Measurements from ENCODE around the gene DDTL.
"Not testable (repeated sequence)": the region's sequence is repeated elsewhere in the genome, so short reads cannot be mapped to it uniquely, and the experiment has no call there.

Gene DDTL

DNA sequence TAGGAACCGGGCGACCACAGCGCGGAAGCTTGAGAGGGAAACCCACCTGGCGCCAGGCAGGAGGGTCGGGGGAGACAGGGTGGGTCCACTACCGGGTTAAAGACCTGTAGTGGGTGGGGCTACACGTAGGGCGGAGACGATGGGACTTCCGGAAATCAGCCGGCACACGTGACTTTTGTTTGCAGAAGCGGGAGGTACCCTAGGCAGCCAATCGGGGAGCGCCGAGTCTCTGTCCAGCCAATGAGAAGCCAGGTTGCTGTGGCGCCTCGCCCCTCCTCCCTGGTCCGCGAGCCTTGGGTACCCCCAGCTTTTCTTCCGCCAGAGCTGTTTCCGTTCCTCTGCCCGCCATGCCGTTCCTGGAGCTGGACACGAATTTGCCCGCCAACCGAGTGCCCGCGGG is at the start of gene DDTL:
Gene DDTL (plus strand): TSS at position 321 of the 400 bp plus-strand sequence. CDS start 27 bp downstream, at position 348.
- H3K4me3 ChIP-seq (replicated peaks in 1 of 2; ENCODE audit: low read depth in 2 of 2, low read length in 2 of 2); DNase-seq (ENCODE audit: low read depth in 2 of 2): not testable (repeated sequence)

DNA sequence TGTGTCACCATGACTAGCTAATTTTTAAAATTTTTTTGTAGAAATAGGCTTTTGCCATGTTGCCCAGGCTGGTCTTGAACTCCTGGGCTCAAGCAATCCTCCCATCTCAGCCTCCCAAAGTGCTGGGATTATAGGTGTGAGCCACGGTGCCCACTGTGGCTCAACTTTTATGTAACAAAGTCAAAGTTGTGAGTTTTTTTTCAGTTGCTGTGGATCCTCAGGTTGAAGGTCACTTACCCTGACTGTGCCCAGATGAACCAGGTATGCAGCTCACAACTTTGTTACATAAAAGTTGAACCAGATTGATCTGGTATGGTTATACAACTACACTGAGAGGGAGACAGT is 46.4 kb upstream of the DDTL start:
- DNase-seq (ENCODE audit: low read depth in 2 of 2) = not testable (repeated sequence)

DNA sequence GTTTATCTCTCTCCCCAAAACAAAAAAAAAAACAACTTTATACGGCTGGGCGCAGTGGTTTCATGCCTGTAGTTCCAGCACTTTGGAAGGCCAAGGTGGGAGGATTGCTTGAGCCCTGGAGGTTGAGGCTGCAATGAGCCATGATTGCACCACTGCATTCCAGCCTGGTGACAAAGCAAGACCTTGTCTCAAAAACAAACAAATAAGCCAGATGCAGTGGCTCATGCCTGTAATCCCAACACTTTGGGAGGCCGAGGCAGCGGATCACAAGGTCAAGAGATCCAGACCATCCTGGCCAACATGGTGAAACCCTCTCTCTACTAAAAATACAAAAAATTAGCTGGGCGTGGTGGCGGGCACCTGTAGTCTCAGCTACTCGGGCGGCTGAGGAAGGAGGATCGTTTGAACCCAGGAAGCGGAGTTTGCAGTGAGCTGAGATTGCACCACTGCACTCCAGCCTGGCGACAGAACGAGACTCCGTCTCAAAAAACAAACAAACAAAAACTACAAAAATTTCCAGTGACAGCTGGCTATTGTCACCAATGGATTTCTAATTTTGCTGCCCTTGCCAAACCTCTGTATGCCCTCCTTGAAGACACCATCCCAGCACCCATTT is 45.0 kb upstream of the DDTL start:
- H3K4me3 ChIP-seq (replicated peaks in 1 of 2; ENCODE audit: low read depth in 2 of 2, low read length in 2 of 2) = not testable (repeated sequence)
- peak; percentile 59 to 82 for DNase-seq (ENCODE audit: low read depth in 2 of 2)

More for the DNA sequence above, 46.4 kb upstream of the DDTL start:
- H3K4me3 ChIP-seq (replicated peaks in 1 of 2; ENCODE audit: low read depth in 2 of 2, low read length in 2 of 2) = not testable (repeated sequence)

DNA sequence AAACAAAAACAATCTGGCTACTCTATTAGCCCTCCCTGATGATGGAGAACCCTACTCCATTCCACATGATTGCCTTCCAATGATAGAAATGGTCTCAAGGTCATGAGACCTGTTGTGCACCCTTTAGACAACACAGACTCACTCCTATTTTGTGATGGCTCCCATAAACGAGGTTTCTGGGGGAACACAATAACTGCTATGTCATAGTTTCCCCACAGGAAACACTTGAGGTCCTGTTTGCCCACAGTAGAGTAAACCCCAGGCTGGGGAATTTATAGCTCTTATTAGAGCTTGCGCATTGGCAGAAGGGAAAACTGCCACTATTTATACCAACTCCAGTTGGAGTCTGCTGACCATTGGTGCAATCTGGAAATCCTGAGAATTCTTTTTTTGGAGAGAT is 43.8 kb upstream of the DDTL start:
- H3K4me3 ChIP-seq (replicated peaks in 1 of 2; ENCODE audit: low read depth in 2 of 2, low read length in 2 of 2) = no peak overlapping the region
- TF ChIP-seq, protein P1, sequence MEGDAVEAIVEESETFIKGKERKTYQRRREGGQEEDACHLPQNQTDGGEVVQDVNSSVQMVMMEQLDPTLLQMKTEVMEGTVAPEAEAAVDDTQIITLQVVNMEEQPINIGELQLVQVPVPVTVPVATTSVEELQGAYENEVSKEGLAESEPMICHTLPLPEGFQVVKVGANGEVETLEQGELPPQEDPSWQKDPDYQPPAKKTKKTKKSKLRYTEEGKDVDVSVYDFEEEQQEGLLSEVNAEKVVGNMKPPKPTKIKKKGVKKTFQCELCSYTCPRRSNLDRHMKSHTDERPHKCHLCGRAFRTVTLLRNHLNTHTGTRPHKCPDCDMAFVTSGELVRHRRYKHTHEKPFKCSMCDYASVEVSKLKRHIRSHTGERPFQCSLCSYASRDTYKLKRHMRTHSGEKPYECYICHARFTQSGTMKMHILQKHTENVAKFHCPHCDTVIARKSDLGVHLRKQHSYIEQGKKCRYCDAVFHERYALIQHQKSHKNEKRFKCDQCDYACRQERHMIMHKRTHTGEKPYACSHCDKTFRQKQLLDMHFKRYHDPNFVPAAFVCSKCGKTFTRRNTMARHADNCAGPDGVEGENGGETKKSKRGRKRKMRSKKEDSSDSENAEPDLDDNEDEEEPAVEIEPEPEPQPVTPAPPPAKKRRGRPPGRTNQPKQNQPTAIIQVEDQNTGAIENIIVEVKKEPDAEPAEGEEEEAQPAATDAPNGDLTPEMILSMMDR (IDR thresholded peaks at IDR 0.05; ENCODE audit: low read depth, low read length) = no peak
- no peak for DNase-seq (ENCODE audit: low read depth in 2 of 2)

DNA sequence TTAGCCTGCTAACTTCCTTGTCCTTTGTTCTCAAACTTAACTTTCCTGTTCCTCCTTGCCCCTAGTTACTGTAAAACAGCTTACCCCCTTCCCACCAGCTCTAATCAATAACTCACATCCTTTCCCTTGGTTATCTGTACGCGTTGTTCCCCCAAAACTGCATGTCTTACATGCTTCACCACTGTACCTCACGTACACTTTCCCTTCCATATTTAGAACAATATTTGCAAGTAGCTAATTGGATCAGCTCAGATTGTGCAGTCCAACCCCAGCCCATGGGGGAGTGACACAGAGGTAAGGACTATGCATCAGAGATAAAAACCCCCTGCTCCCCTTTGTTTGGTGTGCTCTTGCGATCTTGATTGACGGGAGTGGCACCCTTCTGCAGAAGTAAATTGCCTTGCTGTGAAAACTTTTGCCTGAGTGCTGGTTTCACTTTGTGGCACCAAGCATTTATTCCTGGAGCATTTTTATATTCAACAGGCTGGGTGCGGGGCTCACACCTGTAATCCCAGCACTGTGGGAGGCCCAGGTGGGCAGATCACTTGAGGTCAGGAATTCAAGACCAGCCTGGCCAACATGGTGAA is 41.6 kb upstream of the DDTL start:
- DNase-seq (ENCODE audit: low read depth in 2 of 2) = no peak
- no peak overlapping the region for H3K4me3 ChIP-seq (replicated peaks in 1 of 2; ENCODE audit: low read depth in 2 of 2, low read length in 2 of 2)
- TF ChIP-seq, protein P1 (IDR thresholded peaks at IDR 0.05; ENCODE audit: low read depth, low read length) = no peak

DNA sequence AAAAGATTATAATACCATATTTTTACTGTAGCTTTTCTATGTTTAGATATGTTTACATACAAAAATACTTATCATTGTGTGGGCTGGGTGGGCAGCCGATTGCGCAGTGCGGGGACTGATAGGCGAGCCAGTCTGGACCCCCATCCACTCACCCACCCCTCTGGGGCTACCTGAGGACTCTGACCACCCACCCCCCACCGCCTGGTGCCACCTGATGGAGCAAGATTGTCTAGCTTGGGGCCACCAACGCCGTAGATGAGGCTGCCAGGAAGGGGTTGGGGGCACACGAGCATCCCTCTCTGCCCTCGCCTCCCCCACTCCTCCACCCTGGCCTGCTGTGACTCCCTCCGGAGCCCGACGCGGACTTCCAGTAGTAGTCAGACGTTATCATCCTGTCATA is 40.1 kb upstream of the DDTL start:
- TF ChIP-seq, protein P1 (IDR thresholded peaks at IDR 0.05; ENCODE audit: low read depth, low read length) = no peak
- DNase-seq (ENCODE audit: low read depth in 2 of 2) = no peak
- no peak overlapping the region for H3K4me3 ChIP-seq (replicated peaks in 1 of 2; ENCODE audit: low read depth in 2 of 2, low read length in 2 of 2)

DNA sequence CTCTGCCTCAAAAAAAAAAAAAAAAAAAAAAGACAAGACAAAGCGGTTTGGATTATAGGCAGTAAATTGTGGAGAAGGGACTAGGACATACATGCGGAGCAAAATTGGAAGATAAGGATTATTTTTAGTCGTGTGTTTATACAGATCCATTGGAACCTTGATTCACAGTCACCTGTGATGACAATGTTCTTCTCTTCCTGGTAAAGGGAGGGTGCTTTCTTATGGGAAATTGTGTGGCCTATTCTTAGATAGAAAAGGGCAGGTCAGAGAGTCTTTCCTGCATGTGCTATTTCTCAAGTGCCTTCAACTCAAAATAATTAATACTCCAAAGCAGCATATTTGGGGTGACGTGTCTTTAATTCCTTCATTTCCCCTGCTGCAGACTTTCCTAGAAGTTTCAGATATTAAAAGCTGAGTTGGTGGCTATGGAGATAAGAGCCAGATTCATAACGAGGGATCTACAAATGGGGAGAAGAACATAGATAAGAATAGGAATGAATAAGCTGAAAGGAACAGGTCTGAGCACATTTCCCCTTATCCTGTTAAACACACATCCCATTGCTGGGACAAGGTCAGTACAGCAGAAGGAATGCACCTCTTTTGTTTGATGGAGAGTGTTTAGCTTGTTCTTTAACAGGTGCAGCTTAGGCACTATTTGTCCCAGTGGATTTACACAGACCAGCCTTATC is 28.2 kb upstream of the DDTL start:
- TF ChIP-seq, protein P1 (IDR thresholded peaks at IDR 0.05; ENCODE audit: low read depth, low read length) = no peak
- no peak for DNase-seq (ENCODE audit: low read depth in 2 of 2)
- H3K4me3 ChIP-seq (replicated peaks in 1 of 2; ENCODE audit: low read depth in 2 of 2, low read length in 2 of 2) = no peak overlapping the region

DNA sequence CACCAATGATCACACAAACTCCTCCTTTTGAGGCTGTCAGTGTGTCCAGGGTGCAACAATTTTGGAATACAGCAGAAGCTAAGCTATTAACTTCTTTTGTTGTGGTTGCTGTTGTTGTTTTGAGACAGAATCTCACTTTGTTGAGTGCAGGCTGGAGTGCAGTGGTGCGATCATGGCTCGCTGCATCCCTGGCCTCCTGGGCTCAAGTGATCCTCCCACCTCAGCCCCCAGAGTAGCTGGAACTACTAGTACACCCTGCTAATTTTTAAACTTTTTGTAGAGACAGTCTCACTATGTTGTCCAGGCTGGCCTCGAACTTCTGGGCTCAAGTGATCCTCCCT is 27.7 kb upstream of the DDTL start:
- no peak for DNase-seq (ENCODE audit: low read depth in 2 of 2)
- H3K4me3 ChIP-seq (replicated peaks in 1 of 2; ENCODE audit: low read depth in 2 of 2, low read length in 2 of 2) = no peak overlapping the region
- TF ChIP-seq, protein P1 (IDR thresholded peaks at IDR 0.05; ENCODE audit: low read depth, low read length) = no peak

DNA sequence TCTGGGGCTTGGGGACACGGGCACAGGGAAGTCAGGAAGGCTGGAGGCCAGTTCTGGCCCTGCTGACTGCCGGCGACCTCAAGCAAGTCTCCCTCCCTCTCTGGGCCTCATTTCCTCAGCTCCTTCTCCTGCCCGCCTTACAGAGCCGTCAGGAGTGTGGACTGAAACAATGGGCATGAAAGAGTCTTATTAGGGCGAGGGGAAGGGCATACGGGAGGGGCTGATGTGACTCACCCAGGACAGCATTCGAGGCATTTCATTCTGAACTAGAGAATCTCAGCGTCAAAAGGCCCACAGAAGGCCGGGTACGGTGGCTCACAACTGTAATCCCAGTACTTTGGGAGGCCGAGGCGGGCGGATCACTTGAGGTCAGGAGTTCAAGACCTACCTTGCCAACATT is 26.5 kb upstream of the DDTL start:
- DNase-seq (ENCODE audit: low read depth in 2 of 2); H3K4me3 ChIP-seq (replicated peaks in 1 of 2; ENCODE audit: low read depth in 2 of 2, low read length in 2 of 2): not testable (repeated sequence)

DNA sequence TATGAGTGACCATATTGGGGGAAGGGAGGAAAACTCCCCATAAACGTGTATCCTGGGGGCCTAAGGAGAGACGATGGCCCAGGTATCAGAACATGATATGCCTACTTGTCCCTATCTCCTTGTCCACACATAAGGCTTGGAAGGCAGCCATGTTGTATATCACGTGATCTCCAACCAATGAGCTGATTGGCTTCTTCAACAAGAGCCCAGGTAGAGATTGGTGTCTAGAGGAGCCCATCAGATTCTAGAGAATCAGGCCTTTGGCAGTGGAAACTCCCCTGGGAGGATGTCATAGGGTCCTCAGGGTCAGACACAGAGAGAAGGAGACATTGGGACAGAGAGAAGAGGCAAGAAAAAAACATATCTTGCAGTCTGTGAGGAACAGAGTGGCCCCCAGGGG is 19.3 kb upstream of the DDTL start:
- DNase-seq (ENCODE audit: low read depth in 2 of 2); H3K4me3 ChIP-seq (replicated peaks in 1 of 2; ENCODE audit: low read depth in 2 of 2, low read length in 2 of 2): not testable (repeated sequence)

DNA sequence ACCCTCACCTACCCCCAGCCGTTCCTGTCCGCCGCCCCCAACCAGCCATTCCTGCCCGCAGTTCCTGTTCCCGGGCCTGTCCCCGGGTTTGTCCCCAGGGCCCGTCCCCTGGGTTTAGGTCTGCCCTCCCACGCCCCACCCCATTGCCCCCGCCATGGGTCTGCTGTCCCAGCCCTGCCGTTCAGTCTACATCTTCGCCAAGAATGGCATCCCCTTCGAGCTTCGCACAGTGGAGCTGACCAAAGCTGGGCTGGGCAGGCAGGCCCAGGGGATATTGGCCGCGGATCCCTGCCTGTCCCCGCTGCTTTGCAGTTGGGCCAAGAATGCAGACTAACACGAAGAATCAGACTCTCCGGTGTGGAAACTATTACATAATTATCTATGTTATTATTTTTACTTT is 16.9 kb upstream of the DDTL start:
- not testable (repeated sequence) for DNase-seq (ENCODE audit: low read depth in 2 of 2); H3K4me3 ChIP-seq (replicated peaks in 1 of 2; ENCODE audit: low read depth in 2 of 2, low read length in 2 of 2)

DNA sequence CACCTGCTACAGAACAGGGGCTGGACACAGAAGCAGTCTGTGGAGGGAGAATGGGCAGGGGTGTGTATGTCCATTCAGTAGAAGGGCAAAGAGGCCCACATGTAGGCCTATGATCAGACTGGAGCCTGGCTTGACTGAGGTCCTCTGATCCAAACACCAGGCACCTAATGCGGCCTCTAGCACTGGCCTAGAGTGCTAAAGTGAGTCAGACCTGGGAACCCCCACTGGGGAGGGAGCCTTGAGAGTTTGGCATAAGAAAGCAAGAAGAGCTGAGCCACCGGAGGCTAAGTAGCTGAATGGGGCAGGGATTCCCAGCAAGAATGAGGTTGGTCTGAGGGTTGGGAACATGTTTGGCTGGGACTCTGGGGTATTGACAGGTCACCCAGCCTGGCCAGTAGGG is 15.3 kb upstream of the DDTL start:
- not testable (repeated sequence) for H3K4me3 ChIP-seq (replicated peaks in 1 of 2; ENCODE audit: low read depth in 2 of 2, low read length in 2 of 2)
- peak in 1 of 2 donors; percentile 74 for DNase-seq (ENCODE audit: low read depth in 2 of 2)

Data from cardiac fibroblast (primary cell).